HG03342 (cell line): ENCODE data around the gene ENGASE.

Source experiments
- ATAC-seq: cut with Tn5 transposase; IDR thresholded peaks from one replicate; pipeline ENCODE4 v1.9.1; 2021; ENCODE audit warnings: mild to moderate bottlenecking, moderate library complexity; ENCODE audit not compliant: unreplicated experiment

The ENGASE gene

DNA sequence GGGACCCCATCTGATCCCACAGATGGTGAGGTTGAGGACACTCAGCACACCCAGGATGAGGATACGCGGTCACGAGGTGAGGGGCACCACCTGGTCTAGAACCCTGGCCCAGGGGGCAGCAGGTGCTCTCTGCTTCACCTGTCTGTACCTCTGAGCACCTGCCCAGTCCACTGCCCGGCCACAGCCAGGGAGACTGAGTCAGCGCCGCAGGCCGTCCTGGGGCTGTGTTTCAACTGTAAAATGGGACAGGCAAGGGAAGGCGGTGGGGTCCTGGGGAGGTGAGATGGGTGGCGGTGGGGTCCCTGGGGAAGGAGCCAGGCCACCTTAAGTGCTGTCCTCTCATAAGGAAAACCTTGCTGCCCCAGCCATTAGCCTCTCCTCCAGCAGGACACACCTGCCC lies 60.4 kb downstream of the ENGASE start:
- ATAC-seq = no peak

DNA sequence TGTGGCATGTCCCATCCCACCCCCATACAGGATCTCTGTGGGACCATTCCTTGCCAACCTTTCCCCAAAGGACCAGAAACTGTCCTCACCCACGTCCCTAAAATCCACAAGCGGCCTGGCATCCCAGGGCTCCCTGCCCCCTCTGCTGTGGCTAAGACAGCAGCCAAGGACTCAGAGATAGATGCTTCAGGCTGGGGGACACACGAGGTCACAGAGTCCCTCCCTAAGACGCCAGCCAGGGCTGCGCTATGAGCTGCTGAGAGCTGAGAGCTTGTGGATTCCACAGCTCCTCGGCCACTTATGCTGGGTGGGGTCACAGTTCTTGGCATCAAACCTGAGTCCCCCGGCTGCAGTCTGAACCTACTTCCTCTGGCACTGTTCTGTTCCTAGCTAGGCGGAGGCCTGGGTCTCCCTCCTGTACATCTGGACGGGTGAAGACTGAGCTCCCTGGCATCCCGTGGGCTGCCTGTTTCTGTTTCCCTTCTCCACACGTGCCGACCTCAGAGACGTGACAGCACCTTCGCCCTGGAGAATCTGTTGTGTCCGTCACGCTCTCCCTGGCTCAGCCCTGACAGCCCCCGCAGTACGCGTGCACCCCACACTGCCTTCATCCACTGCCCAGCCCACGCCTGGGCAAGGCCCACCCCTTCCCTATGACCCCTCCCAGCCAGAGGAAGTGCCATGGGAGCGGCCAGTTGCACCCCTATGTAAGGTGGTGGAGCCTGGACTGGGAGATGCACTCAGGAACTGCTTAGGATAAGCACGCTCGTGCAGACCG lies 61.2 kb downstream of the ENGASE start:
- no peak for ATAC-seq
